IPS-20b (cell line): ENCODE data around the gene CDS2.
A peak's percentile ranks its signal among the peaks of the same experiment; 100 is the strongest.

Source experiments
- H3K27ac ChIP-seq: one replicate; pipeline ENCODE4 v1.5.1; 2013; ENCODE audit warnings: low read length
- H3K27me3 ChIP-seq: 2 replicates; pipeline ENCODE4 v1.6.1; 2013; ENCODE audit warnings: mild to moderate bottlenecking, low read length, inconsistent platforms; ENCODE audit not compliant: insufficient read depth
- H3K36me3 ChIP-seq: 2 replicates; pipeline ENCODE4 v1.6.1; 2013; ENCODE audit warnings: low read depth, mild to moderate bottlenecking, inconsistent platforms, low read length, moderate library complexity; ENCODE audit not compliant: insufficient read depth
- H3K4me1 ChIP-seq: 2 replicates; pipeline ENCODE4 v1.6.1; 2013; ENCODE audit warnings: mild to moderate bottlenecking, control low read depth, inconsistent platforms, low read length, moderate library complexity; ENCODE audit not compliant: insufficient read depth
- H3K4me3 ChIP-seq: 2 replicates; pipeline ENCODE4 v1.5.1; 2013; ENCODE audit warnings: mild to moderate bottlenecking, low read length, inconsistent platforms
- H3K9ac ChIP-seq: 2 replicates; pipeline ENCODE4 v1.6.1; 2013; ENCODE audit warnings: low read depth, mild to moderate bottlenecking, inconsistent platforms, low read length, moderate library complexity
- H3K9me3 ChIP-seq: 2 replicates; pipeline ENCODE4 v1.6.1; 2013; ENCODE audit warnings: mild to moderate bottlenecking, low read depth, low read length, inconsistent platforms; ENCODE audit not compliant: insufficient read depth

CDS2 gene

GRCh38 chr20:5119435-5120184 lies 7.2 kb upstream of the CDS2 start, which contains the start of gene PCNA:
PCNA (minus strand) TSS chr20:5119958; CDS start chr20:5119798, 160 bp downstream.
- no peaks in the 10 kb centered on the region for H3K27me3 ChIP-seq
- H3K4me1 ChIP-seq, result peaks cover 12% of the 10 kb centered on the region; the same call in 1 of the 2 replicates
- H3K36me3 ChIP-seq, result peaks cover 45% of the 10 kb centered on the region
- peak within 1 kb of the TSS; percentile 98 for H3K4me3 ChIP-seq
- no peaks in the 10 kb centered on the region for H3K9me3 ChIP-seq
- peak within 1 kb of the TSS; percentile 100 for H3K27ac ChIP-seq
- peak within 1 kb of the TSS; percentile 100 for H3K9ac ChIP-seq

- H3K27me3 ChIP-seq, result no peaks in the 10 kb centered on the region
- no peaks in the 10 kb centered on the region for H3K9me3 ChIP-seq
- peaks cover 40% of the 10 kb centered on the region for H3K36me3 ChIP-seq
- peak overlapping the region; percentile 100 for H3K9ac ChIP-seq
- peak overlapping the region; percentile 98 for H3K4me3 ChIP-seq
- H3K4me1 ChIP-seq, result peaks cover 12% of the 10 kb centered on the region; the same call in 1 of the 2 replicates
- peak overlapping the region; percentile 32 for H3K27ac ChIP-seq
These were observed 6.7 kb upstream of the CDS2 start for GRCh38 chr20:5120185-5120476.

GRCh38 chr20:5122873-5123260 lies 3.9 kb upstream of the CDS2 start:
- H3K9me3 ChIP-seq, result no peaks in the 10 kb centered on the region
- no peak overlapping the region for H3K27ac ChIP-seq
- H3K36me3 ChIP-seq, result peaks cover 12% of the 10 kb centered on the region
- H3K27me3 ChIP-seq, result no peaks in the 10 kb centered on the region
- H3K4me3 ChIP-seq, result no peak overlapping the region
- peaks cover 2% of the 10 kb centered on the region; the same call in 1 of the 2 replicates for H3K4me1 ChIP-seq
- no peak overlapping the region for H3K9ac ChIP-seq

GRCh38 chr20:5127204-5127858 lies 523 bp downstream of the CDS2 start:
- H3K4me3 ChIP-seq, result peak overlapping the region; percentile 97
- peak overlapping the region; percentile 40 for H3K27ac ChIP-seq
- no peaks in the 10 kb centered on the region for H3K9me3 ChIP-seq
- peaks cover 3% of the 10 kb centered on the region; the same call in 1 of the 2 replicates for H3K4me1 ChIP-seq
- H3K36me3 ChIP-seq, result no peaks in the 10 kb centered on the region; the same call in 1 of the 2 replicates
- no peaks in the 10 kb centered on the region for H3K27me3 ChIP-seq
- H3K9ac ChIP-seq, result peak overlapping the region; percentile 88

- Histone ChIP-seq H3K27ac (no peak overlapping the region), H3K27me3 (no peaks in the 10 kb centered on the region), H3K9ac (peak overlapping the region; percentile 88; the same call in 1 of the 2 replicates), H3K4me3 (peak overlapping the region; percentile 97), H3K4me1 (peaks cover 3% of the 10 kb centered on the region; the same call in 1 of the 2 replicates), H3K9me3 (no peaks in the 10 kb centered on the region), H3K36me3 (no peaks in the 10 kb centered on the region; the same call in 1 of the 2 replicates)
These were observed 1.1 kb downstream of the CDS2 start for GRCh38 chr20:5127859-5128424.

- H3K4me3 ChIP-seq, result no peak overlapping the region
- H3K9ac ChIP-seq, result no peak overlapping the region
- no peaks in the 10 kb centered on the region for H3K27me3 ChIP-seq
- no peak overlapping the region for H3K27ac ChIP-seq
- peaks cover 3% of the 10 kb centered on the region; the same call in 1 of the 2 replicates for H3K4me1 ChIP-seq
- no peaks in the 10 kb centered on the region; the same call in 1 of the 2 replicates for H3K36me3 ChIP-seq
- no peaks in the 10 kb centered on the region for H3K9me3 ChIP-seq
These were observed 2.1 kb downstream of the CDS2 start for GRCh38 chr20:5128886-5129285.

GRCh38 chr20:5131502-5131901 lies 4.7 kb downstream of the CDS2 start:
- Histone ChIP-seq H3K4me1 (peaks cover 8% of the 10 kb centered on the region; the same call in 1 of the 2 replicates), H3K4me3 (no peak overlapping the region), H3K27ac (no peak overlapping the region), H3K36me3 (no peaks in the 10 kb centered on the region; the same call in 1 of the 2 replicates), H3K9me3 (no peaks in the 10 kb centered on the region), H3K27me3 (no peaks in the 10 kb centered on the region), H3K9ac (no peak overlapping the region)

GRCh38 chr20:5133998-5134397 lies 7.2 kb downstream of the CDS2 start:
- Histone ChIP-seq H3K9ac (no peak overlapping the region), H3K36me3 (no peaks in the 10 kb centered on the region; the same call in 1 of the 2 replicates), H3K27ac (no peak overlapping the region), H3K9me3 (no peaks in the 10 kb centered on the region), H3K4me3 (no peak overlapping the region), H3K27me3 (no peaks in the 10 kb centered on the region), H3K4me1 (0 out of 2 replicates have a peak, but pooled peaks cover 5% of the 10 kb centered on the region)

GRCh38 chr20:5135363-5136012 lies 8.7 kb downstream of the CDS2 start:
- H3K9ac ChIP-seq, result no peak overlapping the region
- H3K4me3 ChIP-seq, result no peak overlapping the region
- no peaks in the 10 kb centered on the region for H3K36me3 ChIP-seq
- H3K27me3 ChIP-seq, result no peaks in the 10 kb centered on the region
- H3K9me3 ChIP-seq, result no peaks in the 10 kb centered on the region
- 0 out of 2 replicates have a peak, but pooled peaks cover 5% of the 10 kb centered on the region for H3K4me1 ChIP-seq
- peak overlapping the region; percentile 11 for H3K27ac ChIP-seq

GRCh38 chr20:5136096-5136495 lies 9.3 kb downstream of the CDS2 start:
- no peak overlapping the region for H3K9ac ChIP-seq
- H3K4me1 ChIP-seq, result 0 out of 2 replicates have a peak, but pooled peaks cover 5% of the 10 kb centered on the region
- no peaks in the 10 kb centered on the region for H3K9me3 ChIP-seq
- H3K27ac ChIP-seq, result peak overlapping the region; percentile 11
- no peaks in the 10 kb centered on the region for H3K27me3 ChIP-seq
- no peaks in the 10 kb centered on the region for H3K36me3 ChIP-seq
- H3K4me3 ChIP-seq, result no peak overlapping the region

GRCh38 chr20:5140195-5140594 lies 13.4 kb downstream of the CDS2 start:
- Histone ChIP-seq H3K9ac (no peak overlapping the region), H3K9me3 (no peaks in the 10 kb centered on the region), H3K27ac (no peak overlapping the region), H3K4me1 (0 out of 2 replicates have a peak, but pooled peaks cover 5% of the 10 kb centered on the region), H3K36me3 (no peaks in the 10 kb centered on the region), H3K27me3 (no peaks in the 10 kb centered on the region), H3K4me3 (no peak overlapping the region)
